Measurements from ENCODE around the gene RP9. TPM values are rescaled to one million over a fixed set of nuclear protein-coding genes. Genes with fewer than 3 reads are reported as not detected.

The RP9 gene
- 10 to 100 TPM; 17.5 to 17.7 TPM for total RNA-seq
- 10 to 100 TPM; 15.1 to 23.9 TPM for polyA plus RNA-seq

DNA sequence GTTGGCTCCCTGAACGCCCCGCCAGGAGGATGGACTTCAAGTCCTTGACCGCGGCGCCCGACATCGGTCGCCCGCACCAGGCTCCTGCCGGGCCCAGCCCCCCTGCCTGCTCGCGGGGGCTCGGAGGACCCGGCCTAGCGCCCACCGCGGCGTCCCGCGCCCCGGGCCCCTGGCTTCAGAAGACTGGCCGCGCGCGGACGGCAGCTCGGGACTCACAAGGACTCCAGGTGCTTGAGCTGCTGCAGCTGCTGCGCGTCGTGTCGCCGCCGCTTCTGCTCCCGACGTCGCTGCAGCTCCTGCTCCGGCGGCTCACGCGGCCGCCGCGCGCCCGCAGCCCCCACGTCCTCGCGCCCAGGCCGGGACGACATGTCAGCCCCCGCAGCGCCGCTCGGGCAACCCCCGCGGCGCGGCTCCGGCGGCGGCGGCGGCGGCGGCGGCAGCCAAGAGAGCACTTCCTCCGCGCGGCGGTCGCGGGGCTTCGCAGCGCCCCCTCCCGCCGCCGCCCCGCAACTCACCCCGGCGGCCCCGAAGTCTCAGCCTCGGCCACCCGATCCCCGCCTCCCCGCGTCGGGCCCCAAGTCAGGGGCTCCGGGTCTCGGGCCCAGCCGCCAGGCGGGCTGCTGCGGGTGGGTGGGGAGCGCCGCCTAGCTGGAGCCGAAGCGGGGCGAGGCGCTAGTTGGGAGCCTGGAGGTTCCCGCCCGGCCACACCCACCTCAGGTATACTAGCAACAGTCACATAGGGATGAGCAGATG, at the start of gene RP9:
RP9 (minus strand) TSS at position 400 of the 753 bp plus-strand sequence; CDS start at position 368, 32 bp downstream.
- Mint-ChIP-seq H3K36me3 (peaks cover 0 to 3% of the 10 kb centered on the region in 2 donors), H3K27me3 (peaks cover 6 to 8% of the 10 kb centered on the region in 2 donors), H3K4me1 (peaks cover 21 to 49% (median 36%) of the 10 kb centered on the region in 4 donors), H3K27ac (peak within 1 kb of the TSS; percentile 49 to 93 (median 81)), H3K9me3 (no peaks in the 10 kb centered on the region), H3K4me3 (peak within 1 kb of the TSS; percentile 78 to 95 (median 86))
- ChIA-PET POLR2A (ENCODE audit: partially characterized antibody) (interaction anchor here (0.6 to 3.2 kb wide), 13 partner anchors 12 to 619 kb away, joined by 3 to 26 read pairs (median 5); partner anchors contain the start of genes AVL9, BBS9, KBTBD2 and LSM5), CTCF (ENCODE audit: partially characterized antibody) (interaction anchor here (0.8 to 5.5 kb wide), 31 partner anchors 13 to 619 kb away, joined by 3 to 52 read pairs (median 5); partner anchors contain the start of genes BBS9, LSM5 and NT5C3A)
- no peaks in the 10 kb centered on the region for H3K36me3 ChIP-seq (ENCODE audit: insufficient read depth, low read length)
- intact Hi-C loops (cut with micrococcal nuclease), result loop anchor here (1.0 to 10.0 kb wide), 9 partner anchors 20 to 417 kb away; partner anchors contain the start of genes BBS9 and NT5C3A
- H3K9me3 ChIP-seq (ENCODE audit: control insufficient read depth in 1 of 2, low read length in 2 of 2), result no peaks in the 10 kb centered on the region
- H3K27me3 ChIP-seq (ENCODE audit: insufficient read depth, low read length), result no peaks in the 10 kb centered on the region
- peak within 1 kb of the TSS; percentile 25 to 59 for H3K4me3 ChIP-seq (ENCODE audit: low read length in 2 of 2)
- H3K27ac ChIP-seq (ENCODE audit: low read depth, low read length), result peak within 1 kb of the TSS; percentile 80
- DNase-seq, result peak; percentile 74 to 83 (median 78)
- peaks cover 38% of the 10 kb centered on the region for H3K4me1 ChIP-seq (ENCODE audit: insufficient read depth, low read length)

DNA sequence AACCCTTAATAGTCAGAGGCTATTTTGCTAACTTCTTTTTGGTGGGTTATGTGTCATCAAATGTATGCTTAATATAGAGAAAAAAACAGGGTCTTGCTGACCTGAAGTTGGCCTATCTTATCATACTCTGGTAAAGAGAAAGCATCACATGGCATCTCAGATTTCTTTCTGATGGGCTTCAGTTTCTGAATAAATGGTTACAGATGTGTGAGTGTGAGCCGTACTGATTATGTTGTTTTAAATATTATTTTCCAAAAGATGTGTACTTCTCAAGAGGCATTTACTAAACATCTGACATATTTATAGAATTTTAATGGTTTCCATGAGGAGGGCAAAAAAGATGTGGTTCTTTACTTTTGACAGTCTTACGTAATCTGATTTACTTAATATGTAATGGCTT, 48.6 kb upstream of the RP9 start:
- H3K27me3 Mint-ChIP-seq, result no peaks in the 10 kb centered on the region
- H3K4me1 Mint-ChIP-seq, result peaks cover 0 to 2% (median 1%) of the 10 kb centered on the region in 4 donors
- ChIA-PET CTCF (ENCODE audit: partially characterized antibody) (no interaction called here), POLR2A (ENCODE audit: partially characterized antibody) (no interaction called here)
- Histone ChIP-seq H3K27me3 (ENCODE audit: insufficient read depth, low read length) (no peaks in the 10 kb centered on the region), H3K4me3 (ENCODE audit: low read length in 2 of 2) (no peak overlapping the region), H3K4me1 (ENCODE audit: insufficient read depth, low read length) (no peaks in the 10 kb centered on the region), H3K9me3 (ENCODE audit: control insufficient read depth in 1 of 2, low read length in 2 of 2) (no peaks in the 10 kb centered on the region), H3K36me3 (ENCODE audit: insufficient read depth, low read length) (peaks cover 3% of the 10 kb centered on the region), H3K27ac (ENCODE audit: low read depth, low read length) (no peak overlapping the region)
- H3K9me3 Mint-ChIP-seq, result peaks cover 0 to 6% (median 0%) of the 10 kb centered on the region in 8 donors
- H3K36me3 Mint-ChIP-seq, result peaks cover 54 to 60% of the 10 kb centered on the region in 2 donors
- no peak overlapping the region for H3K4me3 Mint-ChIP-seq
- peak overlapping the region in 1 of 7 donors; percentile 6 for H3K27ac Mint-ChIP-seq
- no peak for DNase-seq
- intact Hi-C loops (cut with micrococcal nuclease), result no loop called here

- H3K9me3 Mint-ChIP-seq, result peaks cover 0 to 6% (median 0%) of the 10 kb centered on the region in 8 donors
- no peak overlapping the region for H3K27ac Mint-ChIP-seq
- peaks cover 49 to 55% of the 10 kb centered on the region in 2 donors for H3K36me3 Mint-ChIP-seq
- ChIA-PET CTCF (ENCODE audit: partially characterized antibody) (no interaction called here), POLR2A (ENCODE audit: partially characterized antibody) (no interaction called here)
- Histone ChIP-seq H3K9me3 (ENCODE audit: control insufficient read depth in 1 of 2, low read length in 2 of 2) (no peaks in the 10 kb centered on the region), H3K36me3 (ENCODE audit: insufficient read depth, low read length) (peaks cover 3% of the 10 kb centered on the region), H3K4me3 (ENCODE audit: low read length in 2 of 2) (no peak overlapping the region), H3K27ac (ENCODE audit: low read depth, low read length) (no peak overlapping the region), H3K27me3 (ENCODE audit: insufficient read depth, low read length) (no peaks in the 10 kb centered on the region), H3K4me1 (ENCODE audit: insufficient read depth, low read length) (no peaks in the 10 kb centered on the region)
- no peak for DNase-seq
- H3K4me3 Mint-ChIP-seq, result no peak overlapping the region
- H3K27me3 Mint-ChIP-seq, result no peaks in the 10 kb centered on the region
- peaks cover 0 to 2% (median under 1%) of the 10 kb centered on the region in 4 donors for H3K4me1 Mint-ChIP-seq
- intact Hi-C loops (cut with micrococcal nuclease), result no loop called here
Measured at GRCh38 chr7:33157311-33157710, 48.1 kb upstream of the RP9 start.

GRCh38 chr7:33156441-33156840, 47.2 kb upstream of the RP9 start:
- Mint-ChIP-seq H3K36me3 (peaks cover 40 to 47% of the 10 kb centered on the region in 2 donors), H3K9me3 (peaks cover 0 to 2% (median 0%) of the 10 kb centered on the region in 8 donors), H3K4me1 (peaks cover 0 to 2% (median 1%) of the 10 kb centered on the region in 4 donors), H3K27me3 (no peaks in the 10 kb centered on the region), H3K27ac (no peak overlapping the region), H3K4me3 (no peak overlapping the region)
- ChIA-PET POLR2A (ENCODE audit: partially characterized antibody) (no interaction called here), CTCF (ENCODE audit: partially characterized antibody) (no interaction called here)
- Histone ChIP-seq H3K36me3 (ENCODE audit: insufficient read depth, low read length) (peaks cover 3% of the 10 kb centered on the region), H3K4me3 (ENCODE audit: low read length in 2 of 2) (no peak overlapping the region), H3K9me3 (ENCODE audit: control insufficient read depth in 1 of 2, low read length in 2 of 2) (no peaks in the 10 kb centered on the region), H3K27ac (ENCODE audit: low read depth, low read length) (no peak overlapping the region), H3K4me1 (ENCODE audit: insufficient read depth, low read length) (no peaks in the 10 kb centered on the region), H3K27me3 (ENCODE audit: insufficient read depth, low read length) (no peaks in the 10 kb centered on the region)
- intact Hi-C loops (cut with micrococcal nuclease), result no loop called here
- no peak for DNase-seq

GRCh38 chr7:33155811-33156210, 46.6 kb upstream of the RP9 start:
- H3K36me3 ChIP-seq (ENCODE audit: insufficient read depth, low read length), result peaks cover 3% of the 10 kb centered on the region
- no peaks in the 10 kb centered on the region for H3K27me3 ChIP-seq (ENCODE audit: insufficient read depth, low read length)
- no peaks in the 10 kb centered on the region for H3K4me1 ChIP-seq (ENCODE audit: insufficient read depth, low read length)
- H3K9me3 ChIP-seq (ENCODE audit: control insufficient read depth in 1 of 2, low read length in 2 of 2), result no peaks in the 10 kb centered on the region
- ChIA-PET CTCF (ENCODE audit: partially characterized antibody) (no interaction called here), POLR2A (ENCODE audit: partially characterized antibody) (no interaction called here)
- no peak overlapping the region for H3K4me3 ChIP-seq (ENCODE audit: low read length in 2 of 2)
- intact Hi-C loops (cut with micrococcal nuclease), result no loop called here
- DNase-seq, result no peak
- Mint-ChIP-seq H3K27ac (no peak overlapping the region), H3K27me3 (no peaks in the 10 kb centered on the region), H3K36me3 (peaks cover 34 to 41% of the 10 kb centered on the region in 2 donors), H3K4me3 (no peak overlapping the region), H3K4me1 (peaks cover 0 to 2% (median 1%) of the 10 kb centered on the region in 4 donors), H3K9me3 (no peaks in the 10 kb centered on the region)
- no peak overlapping the region for H3K27ac ChIP-seq (ENCODE audit: low read depth, low read length)

DNA sequence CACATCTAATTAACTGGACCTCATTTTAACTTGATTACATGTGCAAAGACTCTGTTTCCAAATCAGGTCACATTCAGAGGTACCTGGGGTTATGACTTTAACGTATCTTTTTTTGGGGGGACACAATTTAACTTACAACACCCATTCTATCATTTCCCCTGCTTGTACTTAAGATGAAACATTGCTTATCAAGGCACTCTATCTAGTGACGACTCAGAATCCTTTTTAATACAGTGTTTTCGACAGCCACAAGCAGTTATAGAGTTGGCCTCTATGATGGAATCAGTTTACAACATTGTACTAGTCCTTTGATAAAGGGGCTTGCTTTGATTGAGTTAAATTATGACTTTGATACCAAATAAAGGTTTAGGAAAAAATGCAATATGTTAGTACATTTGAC, 42.9 kb upstream of the RP9 start:
- Histone ChIP-seq H3K9me3 (ENCODE audit: control insufficient read depth in 1 of 2, low read length in 2 of 2) (no peaks in the 10 kb centered on the region), H3K27me3 (ENCODE audit: insufficient read depth, low read length) (no peaks in the 10 kb centered on the region), H3K4me3 (ENCODE audit: low read length in 2 of 2) (no peak overlapping the region), H3K36me3 (ENCODE audit: insufficient read depth, low read length) (peaks cover 3% of the 10 kb centered on the region), H3K27ac (ENCODE audit: low read depth, low read length) (no peak overlapping the region), H3K4me1 (ENCODE audit: insufficient read depth, low read length) (no peaks in the 10 kb centered on the region)
- H3K27ac Mint-ChIP-seq, result no peak overlapping the region
- intact Hi-C loops (cut with micrococcal nuclease), result no loop called here
- H3K36me3 Mint-ChIP-seq, result peaks cover 25 to 34% of the 10 kb centered on the region in 2 donors
- ChIA-PET POLR2A (ENCODE audit: partially characterized antibody) (no interaction called here), CTCF (ENCODE audit: partially characterized antibody) (interaction anchor here (1.2 to 1.8 kb wide), 3 partner anchors 25 to 305 kb away, joined by 3 to 6 read pairs (median 5); no protein-coding TSS in a partner anchor)
- H3K4me3 Mint-ChIP-seq, result no peak overlapping the region
- H3K27me3 Mint-ChIP-seq, result no peaks in the 10 kb centered on the region
- peaks cover 0 to 3% (median 1%) of the 10 kb centered on the region in 4 donors for H3K4me1 Mint-ChIP-seq
- DNase-seq, result no peak
- H3K9me3 Mint-ChIP-seq, result no peaks in the 10 kb centered on the region

GRCh38 chr7:33145156-33145555, 36.0 kb upstream of the RP9 start:
- Mint-ChIP-seq H3K36me3 (peaks cover 8 to 36% of the 10 kb centered on the region in 2 donors), H3K4me3 (no peak overlapping the region), H3K27ac (no peak overlapping the region), H3K4me1 (peaks cover 0 to 9% (median 4%) of the 10 kb centered on the region in 4 donors), H3K9me3 (peaks cover 0 to 4% (median 2%) of the 10 kb centered on the region in 8 donors), H3K27me3 (no peaks in the 10 kb centered on the region)
- Histone ChIP-seq H3K27ac (ENCODE audit: low read depth, low read length) (no peak overlapping the region), H3K4me3 (ENCODE audit: low read length in 2 of 2) (no peak overlapping the region), H3K36me3 (ENCODE audit: insufficient read depth, low read length) (no peaks in the 10 kb centered on the region), H3K9me3 (ENCODE audit: control insufficient read depth in 1 of 2, low read length in 2 of 2) (no peaks in the 10 kb centered on the region), H3K27me3 (ENCODE audit: insufficient read depth, low read length) (no peaks in the 10 kb centered on the region), H3K4me1 (ENCODE audit: insufficient read depth, low read length) (no peaks in the 10 kb centered on the region)
- no peak for DNase-seq
- POLR2A ChIA-PET (ENCODE audit: partially characterized antibody), result no interaction called here
- CTCF ChIA-PET (ENCODE audit: partially characterized antibody), result no interaction called here
- intact Hi-C loops (cut with micrococcal nuclease), result no loop called here

All from CD4-positive, alpha-beta memory T cell (primary cell).